Stimulated activated CD4-positive, alpha-beta T cell treated with anti-CD3 and anti-CD28 coated beads, Interleukin-4, amount 100 ng/mL, for 48 hours (primary cell): ENCODE results near the gene SHC2.

ENCODE experiments used
- DNase-seq, 2 donors: peaks; one replicate each; pipeline ENCODE4 v3.0.0-alpha.2; 2020; ENCODE audit warnings: low read depth in 2 of 2

The SHC2 gene

DNA sequence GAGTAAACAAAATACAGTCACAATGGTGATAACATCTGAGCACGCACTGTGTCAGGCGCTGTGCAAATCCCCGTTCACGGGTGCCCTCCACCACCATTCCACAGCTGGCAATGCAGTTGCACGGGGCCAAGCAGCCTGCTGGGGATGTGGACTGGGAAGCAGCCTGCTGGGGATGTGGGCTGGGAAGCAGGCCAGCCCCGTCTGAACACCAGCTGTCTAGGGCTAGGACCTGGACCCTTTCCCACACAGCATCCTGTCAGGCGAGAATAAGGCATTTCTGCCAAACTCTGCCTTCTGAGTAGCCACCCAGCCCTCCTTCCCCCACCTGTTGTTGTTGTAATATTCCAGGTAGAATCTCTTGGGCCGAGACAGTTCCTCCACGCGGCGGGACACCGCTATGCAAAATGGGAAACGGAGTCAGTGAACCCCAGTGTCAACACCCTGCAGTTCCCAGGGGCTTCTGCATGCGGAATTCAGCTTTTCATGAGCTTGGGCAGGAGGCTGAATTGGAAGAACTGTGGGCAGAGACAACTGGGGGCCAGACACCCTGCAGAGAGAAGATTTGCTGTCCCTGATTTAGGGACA lies 88.4 kb downstream of the SHC2 start:
- DNase-seq = no peak

DNA sequence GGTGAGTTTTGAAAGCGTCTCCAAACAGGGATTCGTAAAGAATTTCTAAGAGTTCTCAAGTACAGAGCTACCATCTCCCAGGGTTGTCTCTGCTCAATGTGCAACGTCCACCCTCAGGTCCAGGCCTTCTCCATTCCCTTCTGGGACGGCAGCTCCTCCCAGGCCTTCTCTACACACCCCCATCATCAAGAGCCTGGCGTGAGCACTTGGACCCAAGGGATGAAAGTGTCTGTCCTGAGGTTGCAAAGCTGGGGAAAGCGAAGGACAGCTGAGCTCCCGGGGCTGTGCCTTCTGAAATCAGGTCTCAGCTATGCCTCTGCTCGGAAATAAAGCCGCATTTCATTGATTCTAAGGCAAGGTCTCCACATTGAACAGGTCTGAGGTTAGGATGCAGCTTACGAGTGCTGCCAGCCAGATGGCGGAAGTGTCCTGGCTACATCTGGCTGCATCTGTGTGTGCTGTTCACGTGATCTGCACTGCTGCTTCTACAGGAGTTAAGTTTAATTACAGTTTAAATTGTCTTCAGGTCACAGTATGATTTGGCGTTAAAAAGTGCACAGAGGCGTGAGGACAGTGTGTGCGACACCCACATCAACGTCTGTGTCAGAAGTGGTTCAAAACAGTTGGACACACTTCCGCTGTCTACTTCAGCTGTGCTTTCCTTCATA lies 89.2 kb downstream of the SHC2 start:
- DNase-seq = no peak

DNA sequence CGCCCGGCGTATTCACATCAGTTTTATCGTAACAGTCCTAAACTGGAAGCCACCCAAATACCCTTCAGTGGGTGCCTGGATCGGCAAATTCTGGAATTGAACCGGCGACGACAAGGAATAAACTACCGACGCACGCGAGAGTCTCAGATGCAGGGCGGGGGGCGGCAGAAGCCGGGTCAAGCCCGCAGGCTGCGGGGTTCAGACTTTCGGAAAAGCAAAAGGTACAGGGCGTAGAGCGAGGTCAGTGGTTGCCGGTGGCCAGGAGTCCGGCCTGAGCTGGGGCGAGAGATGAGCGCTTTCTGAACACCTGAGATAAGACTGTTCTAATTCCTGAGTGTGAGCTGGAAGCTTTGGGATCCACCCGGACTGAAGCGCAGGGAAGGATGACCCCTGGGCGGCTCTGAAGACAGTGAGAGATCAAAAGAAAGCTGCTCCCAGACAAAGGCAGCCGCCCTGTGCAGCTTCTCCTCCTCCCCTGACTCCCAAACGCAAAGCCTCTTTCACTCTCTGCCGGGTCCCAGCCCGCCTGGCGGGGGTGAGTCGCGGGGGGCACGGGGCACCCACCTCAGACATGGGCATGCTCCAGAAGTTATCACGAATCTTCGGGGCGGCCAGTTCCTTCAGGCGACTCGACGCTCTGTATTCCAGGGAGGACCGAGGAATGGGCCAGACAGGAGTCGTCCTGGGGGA lies 90.0 kb downstream of the SHC2 start:
- no peak for DNase-seq

GRCh38 chr19:369876-370275 lies 91.0 kb downstream of the SHC2 start:
- no peak for DNase-seq

DNA sequence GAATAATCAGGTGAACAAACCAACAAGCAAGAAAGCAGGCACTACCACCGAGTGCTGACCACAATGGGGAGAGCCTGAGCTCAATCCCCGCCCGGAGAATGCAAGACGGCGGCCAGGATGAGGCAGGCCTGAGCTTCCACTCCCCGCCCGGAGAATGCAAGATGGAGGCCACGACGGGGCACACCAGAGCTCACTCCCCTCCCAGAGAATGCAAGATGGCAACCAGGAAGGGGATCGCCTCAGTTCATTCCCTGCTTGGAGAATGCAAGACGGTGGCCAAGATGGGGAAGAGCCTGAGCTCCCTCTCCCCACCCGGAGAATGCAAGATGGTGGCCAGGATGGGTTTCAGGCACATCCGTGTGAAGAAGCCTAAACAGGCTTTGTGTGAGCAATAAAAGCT lies 91.6 kb downstream of the SHC2 start:
- no peak for DNase-seq

DNA sequence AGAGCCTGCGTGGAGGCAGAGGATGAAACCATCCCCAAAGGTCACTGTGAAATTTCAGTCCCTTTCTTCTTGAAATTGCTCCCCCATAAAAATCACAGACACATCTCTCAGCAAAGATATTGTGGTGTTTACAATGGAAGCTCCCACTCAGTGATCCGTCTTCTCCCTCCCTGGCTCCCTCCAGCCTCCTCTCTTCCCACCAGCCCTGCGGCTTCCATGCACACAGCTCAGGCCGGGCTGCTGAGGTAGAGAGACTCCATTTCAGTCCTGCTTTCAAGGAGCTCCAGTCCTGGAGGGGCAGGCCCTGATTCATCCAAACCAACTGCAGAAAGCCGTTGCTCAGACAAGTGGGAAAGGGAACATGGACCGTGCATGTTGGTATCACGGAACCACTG lies 92.2 kb downstream of the SHC2 start:
- DNase-seq = no peak

DNA sequence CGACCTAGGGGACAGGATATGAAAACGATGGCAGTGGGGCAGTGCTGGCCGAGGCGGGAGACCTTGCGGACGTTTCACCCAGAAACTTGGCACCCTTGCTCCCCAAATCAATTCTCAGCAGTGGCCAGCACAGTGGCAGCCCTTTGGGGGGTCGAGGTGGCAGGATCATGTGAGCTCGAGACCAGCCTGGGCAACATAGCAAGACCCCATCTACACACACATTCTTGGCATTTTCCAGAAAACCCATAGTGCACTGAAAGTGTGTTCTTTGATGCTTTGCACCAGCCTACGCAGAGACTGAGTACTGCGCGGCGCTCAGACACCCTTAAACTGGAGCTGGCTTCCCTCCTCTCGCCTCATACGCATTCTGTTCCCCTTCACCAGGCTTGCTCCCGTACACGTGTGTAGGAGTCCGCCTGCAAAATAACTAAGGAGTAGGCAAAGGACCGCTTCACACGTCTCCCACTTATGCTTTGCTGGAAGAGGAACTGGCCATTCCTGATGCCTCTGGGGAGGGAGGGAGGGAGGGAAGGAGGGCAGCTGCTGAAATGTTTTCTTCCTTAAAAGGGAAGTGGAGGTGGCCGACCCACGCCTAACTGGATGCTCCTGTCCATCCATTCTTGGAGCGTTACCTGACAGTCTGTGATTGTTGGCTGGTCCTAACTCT lies 92.7 kb downstream of the SHC2 start:
- DNase-seq = no peak

DNA sequence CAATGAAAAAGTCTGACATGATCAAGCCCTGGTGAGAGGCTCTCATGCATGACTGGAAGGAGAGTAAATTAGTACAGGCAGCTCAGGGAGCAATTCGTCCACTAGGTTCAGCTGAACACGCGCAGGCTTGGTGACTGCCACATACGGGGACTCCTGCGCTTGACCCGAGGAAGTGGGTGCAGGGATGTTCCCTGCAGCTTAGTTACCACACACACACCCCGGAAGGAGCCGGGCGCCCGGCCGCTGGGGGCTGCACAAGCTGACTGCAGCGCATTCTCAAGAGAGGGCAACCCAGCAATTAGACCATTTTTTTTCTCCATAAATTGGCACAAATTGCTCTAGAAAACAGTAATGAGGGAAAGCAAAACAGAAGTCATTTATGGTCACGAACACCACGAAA lies 93.3 kb downstream of the SHC2 start:
- no peak for DNase-seq

GRCh38 chr19:366951-367350 lies 93.9 kb downstream of the SHC2 start:
- no peak for DNase-seq
